NCI-H748 (cell line): ENCODE results near the gene CPED1.
"Not testable (repeated sequence)": the region's sequence is repeated elsewhere in the genome, so short reads cannot be mapped to it uniquely, and the experiment has no call there.

Experiments used
- DNase-seq: peaks from one replicate; lab custom pipeline; 2025; ENCODE audit not compliant: unreplicated experiment; lab: John Stamatoyannopoulos, UW

CPED1 gene

GRCh38 chr7:121212036-121212435 is 223.5 kb downstream of the CPED1 start:
- DNase-seq: no peak

GRCh38 chr7:121214657-121215056 is 226.1 kb downstream of the CPED1 start:
- no peak for DNase-seq

- no peak for DNase-seq
Measured at GRCh38 chr7:121219026-121219425, 230.5 kb downstream of the CPED1 start.

GRCh38 chr7:121221108-121221507 is 232.6 kb downstream of the CPED1 start:
- not testable (repeated sequence) for DNase-seq

GRCh38 chr7:121228779-121229178 is 240.3 kb downstream of the CPED1 start:
- no peak for DNase-seq

GRCh38 chr7:121235201-121235600 is 246.7 kb downstream of the CPED1 start:
- DNase-seq: no peak

GRCh38 chr7:121237601-121238000 is 249.1 kb downstream of the CPED1 start:
- DNase-seq: no peak

- DNase-seq: peak; percentile 30
Measured at GRCh38 chr7:121244120-121244870, 255.8 kb downstream of the CPED1 start.

GRCh38 chr7:121251367-121251766 is 262.9 kb downstream of the CPED1 start:
- not testable (repeated sequence) for DNase-seq

- DNase-seq: not testable (repeated sequence)
Measured at GRCh38 chr7:121252523-121253235, 264.2 kb downstream of the CPED1 start.

GRCh38 chr7:121259826-121260225 is 271.3 kb downstream of the CPED1 start:
- DNase-seq: peak; percentile 78

- DNase-seq: no peak
Measured at GRCh38 chr7:121261207-121261884, 272.8 kb downstream of the CPED1 start.

GRCh38 chr7:121262221-121262620 is 273.7 kb downstream of the CPED1 start:
- no peak for DNase-seq

GRCh38 chr7:121262969-121263368 is 274.5 kb downstream of the CPED1 start:
- DNase-seq: no peak

- DNase-seq: no peak
Measured at GRCh38 chr7:121266307-121266894, 277.9 kb downstream of the CPED1 start.

- DNase-seq: no peak
Measured at GRCh38 chr7:121267612-121268011, 279.1 kb downstream of the CPED1 start.

GRCh38 chr7:121269798-121270197 is 281.3 kb downstream of the CPED1 start:
- DNase-seq: no peak

GRCh38 chr7:121271098-121271497 is 282.6 kb downstream of the CPED1 start:
- no peak for DNase-seq

GRCh38 chr7:121271916-121272315 is 283.4 kb downstream of the CPED1 start:
- DNase-seq: no peak

GRCh38 chr7:121272676-121273075 is 284.2 kb downstream of the CPED1 start:
- DNase-seq: no peak

GRCh38 chr7:121273467-121274167 is 285.1 kb downstream of the CPED1 start:
- DNase-seq: no peak
